Mesodermal cell (in vitro differentiated cells): ENCODE results near the gene PITRM1.

Source experiments
- H3K27ac ChIP-seq: 2 replicates; pipeline ENCODE4 v1.7.0; 2013; ENCODE audit warnings: mild to moderate bottlenecking, low read depth, low read length, moderate library complexity; ENCODE audit not compliant: severe bottlenecking
- H3K36me3 ChIP-seq: 2 replicates; pipeline ENCODE4 v1.7.1; 2013; ENCODE audit warnings: mild to moderate bottlenecking, low read length, moderate library complexity; ENCODE audit not compliant: control insufficient read depth, insufficient read depth
- H3K4me1 ChIP-seq: one replicate; pipeline ENCODE4 v1.7.1; 2013; ENCODE audit warnings: mild to moderate bottlenecking, low read length; ENCODE audit not compliant: insufficient read depth, control insufficient read depth, poor library complexity, severe bottlenecking
- H3K4me3 ChIP-seq: 2 replicates; pipeline ENCODE4 v1.7.0; 2013; ENCODE audit warnings: low read length, control low read depth, mild to moderate bottlenecking; ENCODE audit not compliant: insufficient read depth, poor library complexity, severe bottlenecking; ENCODE audit errors: extremely low read depth
- H3K9me3 ChIP-seq: 2 replicates; pipeline ENCODE4 v1.7.1; 2013; ENCODE audit warnings: mild to moderate bottlenecking, low read length, moderate library complexity; ENCODE audit not compliant: control insufficient read depth
- WGBS, 2 experiments: methylation state at CpG; one replicate each; pipeline ENCODE4 v1.1.5; 2013; ENCODE audit warnings: missing lambda C conversion rate in 2 of 2; ENCODE audit not compliant: insufficient coverage in 2 of 2; 5-methylcytosine and 5-hydroxymethylcytosine counted together

PITRM1 gene

DNA sequence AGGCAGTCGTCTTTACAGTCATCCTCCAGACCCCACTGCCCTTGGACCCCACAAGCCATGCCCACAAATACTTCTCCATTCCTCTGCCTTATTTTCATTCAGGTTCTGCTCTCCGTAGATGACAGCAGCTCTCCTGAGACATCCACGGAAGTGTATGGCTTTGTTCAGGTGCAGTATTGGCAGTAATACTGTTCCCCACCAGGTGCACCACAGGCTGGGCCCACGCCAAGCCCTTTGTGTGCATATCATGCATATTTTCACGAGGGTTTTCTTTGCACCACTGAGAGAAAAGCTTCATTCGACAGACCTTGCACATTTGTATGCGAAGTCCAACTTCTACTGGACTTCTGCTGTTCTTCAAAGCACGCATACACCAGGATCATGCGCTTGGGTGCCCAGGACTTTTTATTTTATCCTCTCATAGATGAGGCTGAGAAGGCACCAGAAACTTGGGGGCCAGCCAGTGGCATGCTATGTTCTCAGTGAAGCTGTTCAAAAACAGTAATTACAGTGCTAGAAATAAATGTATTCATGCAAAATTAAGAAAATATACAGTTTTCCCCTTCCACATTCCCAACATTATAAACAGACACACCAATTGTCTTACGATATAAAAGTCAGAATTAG lies 37.8 kb upstream of the PITRM1 start:
- H3K36me3 ChIP-seq = no peaks in the 10 kb centered on the region
- H3K27ac ChIP-seq = no peak overlapping the region
- peaks cover 3% of the 10 kb centered on the region for H3K4me1 ChIP-seq
- H3K4me3 ChIP-seq = no peak overlapping the region
- WGBS, 2 experiments = 78 to 86% methylated on average over 8 to 9 of the region's 10 CpGs
- H3K9me3 ChIP-seq = no peaks in the 10 kb centered on the region

DNA sequence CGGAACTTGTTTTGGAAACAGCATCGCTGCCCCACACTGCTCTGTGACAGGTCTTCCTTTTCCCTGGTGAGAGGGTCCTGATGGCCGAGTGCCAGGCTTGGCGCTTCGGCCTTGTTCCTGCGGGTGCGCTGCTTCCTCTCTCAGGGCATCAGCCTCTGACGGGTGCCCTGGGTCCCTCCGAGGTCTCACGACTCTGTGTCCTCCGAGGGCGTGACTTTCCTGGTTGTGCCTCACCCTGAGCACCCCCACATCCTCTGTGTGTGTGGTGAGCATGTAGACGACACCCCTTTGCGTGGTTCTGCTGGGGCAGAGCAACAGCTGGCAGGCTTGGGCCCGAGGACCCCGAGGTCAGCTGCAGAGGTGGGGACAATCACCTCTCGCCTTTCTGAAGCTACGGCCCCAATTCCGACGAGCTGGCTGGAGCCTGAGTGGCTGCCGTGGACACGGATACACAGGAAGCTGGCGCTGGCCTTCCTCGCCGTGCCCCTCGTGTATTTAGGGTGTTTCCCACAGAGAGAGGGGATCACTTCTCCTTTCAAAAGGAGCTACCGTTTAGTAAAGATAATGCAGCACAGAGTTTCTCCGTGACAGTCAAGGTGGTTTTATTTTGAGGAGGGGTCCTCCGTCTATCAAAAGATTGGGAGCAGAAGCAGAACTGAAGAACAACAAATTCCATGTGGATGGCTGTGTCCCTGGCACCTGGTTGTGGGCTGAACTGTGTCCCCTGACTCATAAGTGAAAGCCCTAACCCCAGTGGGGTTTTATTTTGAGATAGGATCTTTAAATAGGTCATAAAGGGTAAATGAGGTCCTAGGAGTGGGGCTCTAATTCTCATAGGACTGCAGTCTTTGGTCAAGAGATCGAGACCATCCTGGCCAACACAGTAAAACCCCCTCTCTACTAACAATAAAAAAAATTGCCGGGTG lies 36.2 kb upstream of the PITRM1 start:
- H3K4me3 ChIP-seq = no peak overlapping the region

DNA sequence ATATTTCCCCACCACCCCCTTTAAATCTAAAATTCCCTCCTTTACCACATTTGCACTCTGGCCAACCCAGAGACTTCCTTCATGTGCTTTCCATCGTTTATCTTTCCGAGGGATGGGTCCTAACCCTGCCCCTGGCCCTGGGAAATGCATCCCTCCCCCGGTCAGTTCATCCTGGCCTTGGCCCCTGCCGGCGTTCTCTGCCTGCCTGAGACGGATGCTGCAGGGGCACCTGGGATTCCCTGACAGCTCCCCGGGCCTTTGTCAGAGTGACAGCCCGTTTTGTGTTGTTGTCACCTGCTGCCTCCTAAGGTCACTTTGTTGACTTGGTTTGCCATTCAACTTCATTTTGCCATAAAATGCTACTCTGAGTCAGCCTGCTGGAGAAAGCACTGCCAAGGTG lies 34.8 kb upstream of the PITRM1 start:
- H3K4me1 ChIP-seq = no peaks in the 10 kb centered on the region
- WGBS, 2 experiments = 82 to 84% methylated on average over 8 of the region's 8 CpGs
- H3K36me3 ChIP-seq = no peaks in the 10 kb centered on the region
- no peak overlapping the region for H3K27ac ChIP-seq
- H3K4me3 ChIP-seq = no peak overlapping the region
- no peaks in the 10 kb centered on the region for H3K9me3 ChIP-seq

More for the DNA sequence above, 36.2 kb upstream of the PITRM1 start:
- H3K9me3 ChIP-seq = no peaks in the 10 kb centered on the region
- H3K36me3 ChIP-seq = no peaks in the 10 kb centered on the region
- WGBS, 2 experiments = 92 to 96% methylated on average over 27 to 28 of the region's 31 CpGs
- no peak overlapping the region for H3K27ac ChIP-seq
- H3K4me1 ChIP-seq = peaks cover 3% of the 10 kb centered on the region

DNA sequence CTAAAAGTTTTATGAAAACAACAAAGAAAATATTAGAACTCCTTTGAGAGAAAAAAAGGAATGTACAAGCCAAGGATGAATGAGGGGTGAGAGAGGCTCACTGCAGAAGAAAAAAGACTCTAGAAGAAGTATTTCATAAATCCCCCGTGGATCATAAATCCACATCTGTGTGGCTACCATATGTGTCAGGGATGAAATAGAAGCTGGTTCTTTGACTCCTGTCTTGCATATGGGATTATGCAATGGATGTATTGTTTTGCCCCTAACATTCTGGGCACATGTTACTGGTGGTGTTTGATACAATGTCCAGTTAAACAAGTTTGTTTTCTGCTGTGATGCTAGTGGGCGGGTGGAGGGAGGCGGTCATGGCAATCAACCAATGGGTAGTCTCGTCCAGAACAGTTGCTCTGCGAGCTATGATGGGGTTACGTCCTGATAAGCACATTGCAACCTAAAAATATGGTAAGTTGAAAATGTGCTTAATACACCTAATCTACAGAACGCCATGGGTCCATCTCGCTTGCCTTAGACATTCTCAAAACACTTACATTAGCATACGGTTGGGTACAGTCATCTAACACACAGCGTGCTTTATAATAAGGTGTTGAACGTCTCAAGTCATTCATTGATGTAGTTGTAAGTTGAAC lies 34.1 kb upstream of the PITRM1 start:
- no peak overlapping the region for H3K27ac ChIP-seq
- no peaks in the 10 kb centered on the region for H3K4me1 ChIP-seq
- no peak overlapping the region for H3K4me3 ChIP-seq
- H3K9me3 ChIP-seq = no peaks in the 10 kb centered on the region
- WGBS, 2 experiments = 86 to 96% methylated on average over 8 to 9 of the region's 11 CpGs
- no peaks in the 10 kb centered on the region for H3K36me3 ChIP-seq

DNA sequence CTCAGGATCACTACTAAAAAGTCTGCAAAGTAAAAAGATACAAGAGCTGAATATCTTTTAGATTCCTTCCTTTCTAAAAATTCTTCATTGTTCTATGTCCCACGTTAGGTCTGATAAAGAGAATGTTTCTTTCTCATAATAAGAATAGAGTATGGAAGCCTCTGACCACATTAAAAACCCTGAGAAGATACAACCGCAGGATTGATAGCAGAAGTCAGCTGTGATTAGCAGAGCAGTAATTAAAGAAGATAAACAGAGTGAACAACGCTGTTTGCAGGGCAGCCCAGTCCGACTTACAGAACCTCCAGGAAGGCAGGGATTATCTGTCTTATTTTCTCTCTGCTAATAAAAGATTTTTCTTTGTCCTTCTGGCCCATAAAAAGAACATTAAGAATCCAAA lies 31.4 kb upstream of the PITRM1 start:
- Histone ChIP-seq H3K27ac (no peak overlapping the region), H3K9me3 (no peaks in the 10 kb centered on the region), H3K36me3 (no peaks in the 10 kb centered on the region), H3K4me1 (no peaks in the 10 kb centered on the region), H3K4me3 (no peak overlapping the region)
- WGBS, 2 experiments = 92 to 100% methylated on average over 2 to 3 of the region's 4 CpGs

DNA sequence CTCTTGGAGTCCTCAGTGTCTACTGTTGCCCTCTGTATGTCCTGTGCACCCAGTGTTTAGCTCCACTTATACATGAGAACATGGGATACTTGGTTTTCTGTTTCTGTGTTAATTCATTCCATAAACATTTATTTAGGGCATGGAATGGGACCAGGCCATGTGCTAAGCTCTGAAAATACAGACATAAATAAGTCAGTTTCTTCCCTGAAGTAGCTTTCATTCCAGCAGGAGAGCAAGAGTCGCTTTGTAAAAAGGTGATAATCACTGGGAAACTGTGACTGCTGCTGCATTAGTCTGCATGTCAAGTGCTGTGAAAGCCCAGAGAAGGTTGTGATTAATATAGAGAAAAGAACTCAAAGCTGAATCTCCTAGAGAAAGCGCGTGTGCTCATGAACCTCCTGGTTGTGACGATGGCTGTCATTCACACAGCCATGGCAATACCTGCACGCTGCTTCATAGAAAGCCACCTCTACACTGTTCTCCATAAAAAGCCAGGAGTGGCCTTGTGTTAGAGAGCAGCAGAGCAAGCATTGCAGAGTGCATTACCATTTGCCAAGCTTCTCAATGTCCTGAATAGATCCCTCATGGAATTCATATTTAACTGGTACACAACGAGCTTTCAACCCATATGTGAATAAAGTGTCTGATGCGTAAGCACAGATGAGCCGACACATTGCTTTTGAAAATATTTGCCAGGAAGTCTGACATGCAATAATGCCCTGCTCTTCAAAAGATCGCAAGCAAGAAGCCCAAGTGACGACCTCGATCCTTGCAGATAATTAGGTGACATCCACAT lies 30.6 kb upstream of the PITRM1 start:
- 86 to 91% methylated on average over 11 of the region's 11 CpGs for WGBS, 2 experiments
- H3K27ac ChIP-seq = no peak overlapping the region
- H3K9me3 ChIP-seq = no peaks in the 10 kb centered on the region
- no peak overlapping the region for H3K4me3 ChIP-seq
- peaks cover 4% of the 10 kb centered on the region for H3K4me1 ChIP-seq
- no peaks in the 10 kb centered on the region for H3K36me3 ChIP-seq

DNA sequence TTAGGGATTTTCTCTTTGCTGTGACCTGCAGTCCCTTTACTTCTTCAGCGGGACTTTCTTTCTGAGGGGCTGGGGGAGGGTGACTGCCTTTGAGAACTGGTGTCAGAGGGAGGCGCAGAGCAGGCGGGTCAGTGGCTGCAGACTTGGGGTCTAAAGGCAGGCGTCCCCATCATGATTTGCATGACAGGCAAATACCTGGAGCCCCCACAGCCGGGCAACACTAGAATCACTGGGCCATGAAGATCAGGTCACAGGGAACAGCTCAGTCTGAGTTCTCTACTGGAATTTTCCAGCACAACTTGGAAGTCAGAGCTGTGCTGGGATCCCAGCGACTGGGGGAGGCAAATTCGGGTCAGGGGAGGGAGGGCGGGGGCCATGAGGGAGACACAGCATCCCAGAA lies 29.2 kb upstream of the PITRM1 start:
- Histone ChIP-seq H3K27ac (no peak overlapping the region), H3K4me3 (no peak overlapping the region), H3K4me1 (peaks cover 14% of the 10 kb centered on the region), H3K9me3 (no peaks in the 10 kb centered on the region), H3K36me3 (no peaks in the 10 kb centered on the region)
- WGBS, 2 experiments = 67 to 83% methylated on average over 6 to 8 of the region's 8 CpGs

DNA sequence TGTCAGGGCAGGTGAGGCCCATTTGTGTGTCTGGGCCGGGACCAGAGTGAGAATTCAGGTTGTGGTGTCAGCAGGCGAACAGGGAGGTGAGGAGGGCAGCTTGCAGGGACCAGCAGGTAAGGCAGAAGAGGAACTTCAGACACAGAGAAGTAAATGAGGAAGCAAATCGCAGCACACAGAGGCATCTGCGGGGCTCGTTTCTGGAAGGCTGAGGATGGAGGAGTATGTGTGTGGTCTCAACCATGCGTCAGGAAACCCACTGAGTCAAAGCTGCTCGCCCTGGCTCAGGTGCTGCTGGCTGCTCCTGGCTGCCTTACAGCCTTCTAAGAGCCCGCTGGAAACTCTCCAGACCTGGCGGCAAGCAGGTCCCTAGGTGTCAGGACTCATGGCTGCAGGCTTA lies 26.9 kb upstream of the PITRM1 start:
- Histone ChIP-seq H3K27ac (no peak overlapping the region), H3K4me3 (no peak overlapping the region), H3K4me1 (peaks cover 19% of the 10 kb centered on the region), H3K36me3 (no peaks in the 10 kb centered on the region), H3K9me3 (no peaks in the 10 kb centered on the region)
- WGBS, 2 experiments = 90 to 92% methylated on average over 9 of the region's 9 CpGs

DNA sequence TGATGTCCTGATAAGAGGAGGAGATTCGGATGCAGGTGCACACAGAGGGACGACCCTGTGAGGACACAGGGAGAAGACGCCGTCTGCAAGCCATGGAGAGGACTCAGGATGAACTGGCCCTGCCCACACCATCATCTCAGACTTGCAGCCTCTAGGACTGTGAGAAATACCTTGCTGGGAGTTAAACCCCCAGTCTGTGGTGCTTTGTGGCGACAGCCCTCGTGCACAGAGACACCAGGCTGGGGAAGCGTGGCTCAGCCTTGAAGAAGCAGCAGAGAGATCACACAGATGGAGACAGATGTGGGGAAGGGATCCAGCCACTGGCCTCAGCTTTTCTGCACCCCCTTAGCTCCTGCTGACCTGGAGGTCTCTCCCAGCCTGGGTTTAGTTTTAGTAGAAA lies 26.3 kb upstream of the PITRM1 start:
- Histone ChIP-seq H3K9me3 (no peaks in the 10 kb centered on the region), H3K4me3 (no peak overlapping the region), H3K4me1 (peaks cover 19% of the 10 kb centered on the region), H3K36me3 (no peaks in the 10 kb centered on the region), H3K27ac (no peak overlapping the region)
- WGBS, 2 experiments = 92 to 96% methylated on average over 7 of the region's 7 CpGs

DNA sequence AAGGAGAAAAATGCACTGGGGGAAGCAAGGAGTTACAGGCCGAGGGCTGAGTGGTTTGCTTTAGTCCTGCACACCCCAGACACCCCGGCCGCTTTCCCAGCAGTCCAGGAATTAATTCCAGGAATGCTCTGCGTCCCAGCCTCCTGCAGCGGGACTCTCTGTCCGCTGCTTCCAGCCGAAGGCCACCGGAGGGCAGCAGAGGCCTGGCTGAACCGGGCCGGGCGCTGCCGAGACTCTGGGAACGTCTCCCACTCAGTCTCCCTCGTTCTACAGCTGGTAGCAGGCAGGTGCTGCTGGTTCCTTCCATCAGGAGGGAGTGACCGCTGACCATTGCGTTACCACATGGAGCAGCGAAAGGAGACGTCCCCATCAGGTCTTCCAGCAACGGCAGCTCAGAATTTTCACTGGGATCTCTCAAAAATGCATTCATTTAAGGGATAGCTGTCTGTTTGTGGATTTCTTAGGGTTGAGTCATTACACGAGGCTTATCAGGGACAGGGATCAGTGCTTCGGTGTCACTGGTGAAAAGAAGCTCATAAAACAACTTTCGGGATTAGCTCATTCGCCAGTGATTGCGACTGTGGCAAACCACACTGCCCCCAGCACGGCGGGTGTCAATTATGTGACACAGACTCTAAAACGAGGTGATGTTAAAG lies 24.9 kb upstream of the PITRM1 start:
- Histone ChIP-seq H3K36me3 (no peaks in the 10 kb centered on the region), H3K4me3 (no peak overlapping the region), H3K4me1 (peaks cover 23% of the 10 kb centered on the region), H3K9me3 (no peaks in the 10 kb centered on the region), H3K27ac (peak overlapping the region; percentile 85)
- WGBS, 2 experiments = 3 to 12% methylated on average over 18 to 23 of the region's 27 CpGs
